MM.1S (cell line): ENCODE data around the gene RALGPS2.

Experiments
- CTCF ChIP-seq: fragments of 300-600 bp; sonication (generic); IDR thresholded peaks from 2 replicates; pipeline ENCODE4 v1.5.1; 2016; ENCODE audit warnings: antibody characterized with exemption, low read length, mixed read lengths
- EZH2 ChIP-seq: fragments of 300-600 bp; sonication (generic); optimal IDR thresholded peaks from 2 replicates; pipeline ENCODE3; 2017; ENCODE audit warnings: low read depth, mild to moderate bottlenecking, antibody characterized with exemption, low read length, mixed read lengths
- EZH2phosphoT487 ChIP-seq: fragments of 300-600 bp; sonication (generic); IDR thresholded peaks from 2 replicates; pipeline ENCODE4 v1.6.1; 2018; ENCODE audit warnings: antibody characterized with exemption, low read length

- no peak for TF ChIP-seq CTCF
- TF ChIP-seq EZH2: no peak
- TF ChIP-seq EZH2phosphoT487: no peak
Measured at GRCh38 chr1:178776553-178776952, 51.5 kb downstream of the RALGPS2 start.
